Measurements from ENCODE around the gene DLG2.

DNA sequence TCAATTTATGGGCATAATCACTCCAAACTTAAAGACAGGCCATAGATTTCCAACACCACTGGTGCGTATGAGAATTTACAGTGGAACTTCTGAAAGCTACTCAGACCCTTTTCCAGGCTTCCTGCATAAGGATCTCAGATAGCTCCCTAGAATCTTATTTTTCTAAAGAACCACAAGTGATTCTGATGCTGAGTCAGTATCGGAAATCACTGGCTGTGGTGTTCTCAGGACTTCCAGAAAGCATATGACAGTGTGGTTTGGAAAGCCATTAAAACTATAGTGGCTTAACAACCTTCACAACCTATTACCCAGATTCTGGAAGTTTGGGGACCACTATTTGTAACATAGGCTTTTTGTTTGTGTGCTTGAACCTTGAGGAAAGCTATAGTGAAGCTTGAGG is 756.0 kb downstream of the DLG2 start:
- TF ChIP-seq, protein P1, sequence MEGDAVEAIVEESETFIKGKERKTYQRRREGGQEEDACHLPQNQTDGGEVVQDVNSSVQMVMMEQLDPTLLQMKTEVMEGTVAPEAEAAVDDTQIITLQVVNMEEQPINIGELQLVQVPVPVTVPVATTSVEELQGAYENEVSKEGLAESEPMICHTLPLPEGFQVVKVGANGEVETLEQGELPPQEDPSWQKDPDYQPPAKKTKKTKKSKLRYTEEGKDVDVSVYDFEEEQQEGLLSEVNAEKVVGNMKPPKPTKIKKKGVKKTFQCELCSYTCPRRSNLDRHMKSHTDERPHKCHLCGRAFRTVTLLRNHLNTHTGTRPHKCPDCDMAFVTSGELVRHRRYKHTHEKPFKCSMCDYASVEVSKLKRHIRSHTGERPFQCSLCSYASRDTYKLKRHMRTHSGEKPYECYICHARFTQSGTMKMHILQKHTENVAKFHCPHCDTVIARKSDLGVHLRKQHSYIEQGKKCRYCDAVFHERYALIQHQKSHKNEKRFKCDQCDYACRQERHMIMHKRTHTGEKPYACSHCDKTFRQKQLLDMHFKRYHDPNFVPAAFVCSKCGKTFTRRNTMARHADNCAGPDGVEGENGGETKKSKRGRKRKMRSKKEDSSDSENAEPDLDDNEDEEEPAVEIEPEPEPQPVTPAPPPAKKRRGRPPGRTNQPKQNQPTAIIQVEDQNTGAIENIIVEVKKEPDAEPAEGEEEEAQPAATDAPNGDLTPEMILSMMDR (IDR thresholded peaks at IDR 0.05; ENCODE audit: low read length), result no peak
- no peak for TF ChIP-seq EZH2 (optimal IDR thresholded peaks at IDR 0.05; ENCODE audit: low read depth, low read length)
- TF ChIP-seq EZH2phosphoT487 (IDR thresholded peaks at IDR 0.05; ENCODE audit: low read length), result no peak

All from MM.1S (cell line).